ENCODE data around the gene WFIKKN1. TPM values are rescaled to one million over a fixed set of nuclear protein-coding genes. Genes with fewer than 3 reads are reported as not detected.

Gene WFIKKN1
- total and polyA plus RNA-seq, 2 of the 13 experiments (the other 11 are each of a cell fraction or from before 2014, with no cell fraction given), result 1.7 to 4.9 TPM

GRCh38 chr16:678858-679813 lies 48.4 kb downstream of the WFIKKN1 start:
- CTCF ChIA-PET (ENCODE audit: low intra/inter-chr PET ratio, low total read pairs), result no interaction called here
- DNase-seq (ENCODE audit: low spot score), result peak; percentile 74
- TF ChIP-seq MBNL3 (CRISPR knock-in tag; conservative IDR thresholded peaks at IDR 0.05) (no peak), ZNF549 (CRISPR knock-in tag; IDR thresholded peaks at IDR 0.05) (no peak), ZXDC (CRISPR knock-in tag; IDR thresholded peaks at IDR 0.05) (peak; percentile 47; the same call in 1 of the 2 replicates), CBX2 (IDR thresholded peaks at IDR 0.05; ENCODE audit: low read depth, low read length) (no peak), CBX2 (CRISPR knock-in tag; IDR thresholded peaks at IDR 0.05; ENCODE audit: low read depth) (no peak), ZNF605 (CRISPR knock-in tag; IDR thresholded peaks at IDR 0.05) (peak; percentile 85), NFE2L1 (CRISPR knock-in tag; IDR thresholded peaks at IDR 0.05; ENCODE audit: borderline replicate concordance) (no peak), ZSCAN31 (CRISPR knock-in tag; IDR thresholded peaks at IDR 0.05; ENCODE audit: low read depth) (no peak), PHF20 (CRISPR knock-in tag; IDR thresholded peaks at IDR 0.05) (peak; percentile 53), ZNF3 (CRISPR knock-in tag; IDR thresholded peaks at IDR 0.05) (no peak), SCMH1 (CRISPR knock-in tag; IDR thresholded peaks at IDR 0.05; ENCODE audit: borderline replicate concordance) (no peak), ZNF292 (CRISPR knock-in tag; IDR thresholded peaks at IDR 0.05; ENCODE audit: borderline replicate concordance, low read depth) (peak; percentile 48; the same call in 1 of the 2 replicates), JUND (CRISPR knock-in tag; IDR thresholded peaks at IDR 0.05) (no peak), RXRA (CRISPR knock-in tag; IDR thresholded peaks at IDR 0.05) (peak; percentile 52; the same call in 1 of the 2 replicates), ZNF567 (CRISPR knock-in tag; IDR thresholded peaks at IDR 0.05; ENCODE audit: borderline replicate concordance) (no peak), TP53 (CRISPR knock-in tag; conservative IDR thresholded peaks at IDR 0.05) (no peak), SKIL (CRISPR knock-in tag; IDR thresholded peaks at IDR 0.05; ENCODE audit: borderline replicate concordance) (0 out of 2 replicates have a peak, but pooled peaks have one; percentile 10), RBM39 (IDR thresholded peaks at IDR 0.05; ENCODE audit: low read depth, low read length, poor library complexity, severe bottlenecking) (peak; percentile 11), ATF7 (IDR thresholded peaks at IDR 0.05) (no peak), ATF7 (CRISPR knock-in tag; IDR thresholded peaks at IDR 0.05) (peak; percentile 39; the same call in 1 of the 2 replicates)

More at GRCh38 chr16:678858-679813, 48.4 kb downstream of the WFIKKN1 start:
- H3K36me3 ChIP-seq (replicated peaks in 1 of 2; ENCODE audit: control insufficient read depth in 1 of 2, insufficient read depth in 2 of 2, low read length in 2 of 2), result peaks cover 8 to 14% of the 10 kb centered on the region in 2 experiments; a peak in 4 of 5 replicates
- peak overlapping the region; percentile 55 to 85 (median 61); a peak in 5 of 6 replicates for H3K4me3 ChIP-seq (replicated peaks in 1 of 3; ENCODE audit: insufficient read depth in 1 of 3, low read depth in 2 of 3, low read length in 3 of 3)
- intact Hi-C loops (cut with micrococcal nuclease; ENCODE audit: unreplicated experiment), result no loop called here
- BruUV-seq (replicated peaks), result TSS peak; percentile 67
- 0% methylated on average over 1 of the region's 52 CpGs for WGBS (ENCODE audit: low lambda C conversion rate)
- H3K79me2 ChIP-seq (ENCODE audit: insufficient read depth, low read length), result peaks cover 16% of the 10 kb centered on the region
- no peaks in the 10 kb centered on the region; a peak in 1 of 5 replicates for H3K27me3 ChIP-seq (ENCODE audit: control insufficient read depth in 1 of 2, insufficient read depth in 2 of 2, low read length in 2 of 2)
- peak overlapping the region; percentile 75 for H3K9ac ChIP-seq (ENCODE audit: insufficient read depth, low read depth, low read length)
- POLR2A ChIA-PET, result interaction anchor here (0.5 to 4.4 kb wide), 12 partner anchors 10 to 624 kb away, joined by 3 to 34 read pairs (median 5); partner anchors contain the start of genes ANTKMT, METTL26, RHOT2 and WDR24
- 0 out of 2 replicates have a peak, but pooled peaks cover 3% of the 10 kb centered on the region for H4K20me1 ChIP-seq (ENCODE audit: insufficient read depth, low read length)
- peak overlapping the region; percentile 99 for H3K4me2 ChIP-seq (ENCODE audit: low read depth, low read length)
- H3K9me3 ChIP-seq (ENCODE audit: low read length), result no peaks in the 10 kb centered on the region
- FAIRE-seq, result no peak
- peaks cover 47% of the 10 kb centered on the region for H3K4me1 ChIP-seq (ENCODE audit: insufficient read depth, low read length)
- peak overlapping the region; percentile 80 for H3K27ac ChIP-seq (ENCODE audit: extremely low read length, insufficient read depth, low read length)
- in situ Hi-C loops (cut with HindIII; ENCODE audit: extremely low pct_ligation_motif_present, low pct_unique_long_range_greater_than_20kb), result no loop called here
- no peak overlapping the region for H2AFZ ChIP-seq (ENCODE audit: low read length)
- ATAC-seq, result peak; percentile 60
